ENCODE results near the gene ABLIM1.

DNA sequence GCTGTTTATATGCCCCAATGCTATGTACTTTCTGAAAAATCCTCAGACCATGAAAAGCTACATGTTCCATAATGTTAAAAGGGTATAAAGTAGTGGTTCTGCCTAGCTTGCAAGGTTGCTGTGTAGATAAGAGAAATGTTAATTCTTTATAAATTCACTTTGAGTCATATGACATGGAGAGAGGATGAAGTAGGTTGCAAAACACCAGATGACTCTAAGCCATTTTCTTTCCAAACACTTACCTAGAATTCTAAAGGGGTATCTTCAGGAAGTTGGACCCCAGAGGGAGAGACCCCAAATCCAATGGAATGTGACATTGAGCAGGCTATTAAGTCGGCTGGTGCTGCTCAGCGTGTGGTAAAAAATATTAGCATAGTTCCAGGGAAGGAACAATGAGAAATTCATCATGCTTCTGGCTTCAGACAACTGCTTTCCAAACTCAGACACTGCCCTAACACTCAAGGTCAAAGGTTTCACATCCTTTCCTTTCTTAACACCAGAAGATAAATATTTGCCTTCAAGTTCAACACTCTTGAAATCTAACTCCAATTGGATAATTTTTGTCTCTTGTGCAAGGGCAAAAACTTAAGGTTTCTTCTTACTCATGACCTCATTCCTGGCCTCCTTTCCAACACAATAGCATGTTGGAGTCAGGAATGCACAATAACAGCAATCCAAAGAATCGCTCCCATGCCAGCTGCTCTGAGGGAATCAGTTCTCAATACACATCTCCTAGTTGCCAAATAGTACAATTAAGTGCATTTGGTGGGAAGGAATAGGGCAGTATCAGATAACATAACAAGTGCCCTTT lies 153.1 kb downstream of the ABLIM1 start:
- TF ChIP-seq TRIM28 (IDR thresholded peaks at IDR 0.05; ENCODE audit: borderline replicate concordance, low read length), result no peak
- TF ChIP-seq, protein P1, sequence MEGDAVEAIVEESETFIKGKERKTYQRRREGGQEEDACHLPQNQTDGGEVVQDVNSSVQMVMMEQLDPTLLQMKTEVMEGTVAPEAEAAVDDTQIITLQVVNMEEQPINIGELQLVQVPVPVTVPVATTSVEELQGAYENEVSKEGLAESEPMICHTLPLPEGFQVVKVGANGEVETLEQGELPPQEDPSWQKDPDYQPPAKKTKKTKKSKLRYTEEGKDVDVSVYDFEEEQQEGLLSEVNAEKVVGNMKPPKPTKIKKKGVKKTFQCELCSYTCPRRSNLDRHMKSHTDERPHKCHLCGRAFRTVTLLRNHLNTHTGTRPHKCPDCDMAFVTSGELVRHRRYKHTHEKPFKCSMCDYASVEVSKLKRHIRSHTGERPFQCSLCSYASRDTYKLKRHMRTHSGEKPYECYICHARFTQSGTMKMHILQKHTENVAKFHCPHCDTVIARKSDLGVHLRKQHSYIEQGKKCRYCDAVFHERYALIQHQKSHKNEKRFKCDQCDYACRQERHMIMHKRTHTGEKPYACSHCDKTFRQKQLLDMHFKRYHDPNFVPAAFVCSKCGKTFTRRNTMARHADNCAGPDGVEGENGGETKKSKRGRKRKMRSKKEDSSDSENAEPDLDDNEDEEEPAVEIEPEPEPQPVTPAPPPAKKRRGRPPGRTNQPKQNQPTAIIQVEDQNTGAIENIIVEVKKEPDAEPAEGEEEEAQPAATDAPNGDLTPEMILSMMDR (tag by site-specific recombination; IDR thresholded peaks at IDR 0.05), result no peak
- TF ChIP-seq ZFP69B (tag by site-specific recombination; IDR thresholded peaks at IDR 0.05), result no peak
- no peak for TF ChIP-seq KLF1 (tag by site-specific recombination; IDR thresholded peaks at IDR 0.05)
- TF ChIP-seq ZFHX2 (tag by site-specific recombination; conservative IDR thresholded peaks at IDR 0.05), result no peak
- TF ChIP-seq, protein P2, sequence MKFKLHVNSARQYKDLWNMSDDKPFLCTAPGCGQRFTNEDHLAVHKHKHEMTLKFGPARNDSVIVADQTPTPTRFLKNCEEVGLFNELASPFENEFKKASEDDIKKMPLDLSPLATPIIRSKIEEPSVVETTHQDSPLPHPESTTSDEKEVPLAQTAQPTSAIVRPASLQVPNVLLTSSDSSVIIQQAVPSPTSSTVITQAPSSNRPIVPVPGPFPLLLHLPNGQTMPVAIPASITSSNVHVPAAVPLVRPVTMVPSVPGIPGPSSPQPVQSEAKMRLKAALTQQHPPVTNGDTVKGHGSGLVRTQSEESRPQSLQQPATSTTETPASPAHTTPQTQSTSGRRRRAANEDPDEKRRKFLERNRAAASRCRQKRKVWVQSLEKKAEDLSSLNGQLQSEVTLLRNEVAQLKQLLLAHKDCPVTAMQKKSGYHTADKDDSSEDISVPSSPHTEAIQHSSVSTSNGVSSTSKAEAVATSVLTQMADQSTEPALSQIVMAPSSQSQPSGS (tag by site-specific recombination; IDR thresholded peaks at IDR 0.05; ENCODE audit: low read depth), result no peak
- TF ChIP-seq, protein P3, sequence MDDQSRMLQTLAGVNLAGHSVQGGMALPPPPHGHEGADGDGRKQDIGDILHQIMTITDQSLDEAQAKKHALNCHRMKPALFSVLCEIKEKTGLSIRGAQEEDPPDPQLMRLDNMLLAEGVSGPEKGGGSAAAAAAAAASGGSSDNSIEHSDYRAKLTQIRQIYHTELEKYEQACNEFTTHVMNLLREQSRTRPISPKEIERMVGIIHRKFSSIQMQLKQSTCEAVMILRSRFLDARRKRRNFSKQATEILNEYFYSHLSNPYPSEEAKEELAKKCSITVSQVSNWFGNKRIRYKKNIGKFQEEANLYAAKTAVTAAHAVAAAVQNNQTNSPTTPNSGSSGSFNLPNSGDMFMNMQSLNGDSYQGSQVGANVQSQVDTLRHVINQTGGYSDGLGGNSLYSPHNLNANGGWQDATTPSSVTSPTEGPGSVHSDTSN (CRISPR knock-in tag; IDR thresholded peaks at IDR 0.05), result no peak
- no peak for TF ChIP-seq ZNF544 (tag by site-specific recombination; IDR thresholded peaks at IDR 0.05)
- TF ChIP-seq ZNF155 (tag by site-specific recombination; IDR thresholded peaks at IDR 0.05), result no peak
